ENCODE data around the gene CDH24. TPM values are rescaled to one million over a fixed set of nuclear protein-coding genes. Genes with fewer than 3 reads are reported as not detected.

The CDH24 gene
- total and polyA plus RNA-seq, 2 experiments from 2014 or later: 4.4 to 17.8 TPM

GRCh38 chr14:23043754-23044153 lies 13.6 kb downstream of the CDH24 start (continued):
- TF ChIP-seq ZNF114 (CRISPR knock-in tag; IDR thresholded peaks at IDR 0.05): no peak

DNA sequence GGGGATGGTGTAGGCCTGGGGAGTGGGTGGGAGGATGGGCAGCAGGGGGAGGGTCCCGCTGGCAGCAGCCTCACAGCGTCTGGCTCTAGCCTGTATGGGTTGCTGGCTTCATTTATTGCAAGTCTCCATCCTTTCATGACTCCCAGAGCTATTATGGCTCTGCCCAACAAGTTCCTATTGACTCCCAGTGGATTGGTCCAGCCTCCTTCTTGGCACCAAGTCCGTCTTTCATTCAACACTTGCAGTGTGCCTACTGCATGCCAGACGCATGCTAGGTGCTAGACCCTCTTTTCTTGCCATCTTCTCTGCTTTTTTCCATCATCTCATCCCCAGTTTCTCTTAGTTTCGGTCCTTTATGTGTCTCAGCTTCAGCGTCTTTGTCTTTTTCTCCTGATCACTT lies 14.2 kb downstream of the CDH24 start:
- Mint-ChIP-seq H3K27ac (no peak overlapping the region), H3K9me3 (no peaks in the 10 kb centered on the region; the same call in 2 of the 3 replicates), H3K4me3 (no peak overlapping the region), H3K27me3 (ENCODE audit: insufficient read depth, low read depth, poor library complexity) (peaks cover 17% of the 10 kb centered on the region), H3K4me1 (peaks cover 20% of the 10 kb centered on the region), H3K36me3 (ENCODE audit: low read depth) (peaks cover 5% of the 10 kb centered on the region)
- H3K4me1 ChIP-seq (ENCODE audit: insufficient read depth): no peaks in the 10 kb centered on the region
- H2AFZ ChIP-seq: no peak overlapping the region
- no peaks in the 10 kb centered on the region for H3K9me2 ChIP-seq (ENCODE audit: insufficient read depth)
- H3K4me3 ChIP-seq: no peak overlapping the region
- no peaks in the 10 kb centered on the region for H3K79me2 ChIP-seq (replicated peaks; ENCODE audit: insufficient read depth)
- DNase-seq (ENCODE audit: low spot score) (no peak), ATAC-seq (no peak)
- no peak overlapping the region for H3K4me2 ChIP-seq
- no peaks in the 10 kb centered on the region for H3K27me3 ChIP-seq (ENCODE audit: insufficient read depth)
- no peak overlapping the region for H3K27ac ChIP-seq (ENCODE audit: low read depth)
- no peaks in the 10 kb centered on the region for H3K36me3 ChIP-seq (ENCODE audit: insufficient read depth)
- TF ChIP-seq NANOG (IDR thresholded peaks at IDR 0.05; ENCODE audit: borderline replicate concordance): no peak
- TF ChIP-seq, protein P1, sequence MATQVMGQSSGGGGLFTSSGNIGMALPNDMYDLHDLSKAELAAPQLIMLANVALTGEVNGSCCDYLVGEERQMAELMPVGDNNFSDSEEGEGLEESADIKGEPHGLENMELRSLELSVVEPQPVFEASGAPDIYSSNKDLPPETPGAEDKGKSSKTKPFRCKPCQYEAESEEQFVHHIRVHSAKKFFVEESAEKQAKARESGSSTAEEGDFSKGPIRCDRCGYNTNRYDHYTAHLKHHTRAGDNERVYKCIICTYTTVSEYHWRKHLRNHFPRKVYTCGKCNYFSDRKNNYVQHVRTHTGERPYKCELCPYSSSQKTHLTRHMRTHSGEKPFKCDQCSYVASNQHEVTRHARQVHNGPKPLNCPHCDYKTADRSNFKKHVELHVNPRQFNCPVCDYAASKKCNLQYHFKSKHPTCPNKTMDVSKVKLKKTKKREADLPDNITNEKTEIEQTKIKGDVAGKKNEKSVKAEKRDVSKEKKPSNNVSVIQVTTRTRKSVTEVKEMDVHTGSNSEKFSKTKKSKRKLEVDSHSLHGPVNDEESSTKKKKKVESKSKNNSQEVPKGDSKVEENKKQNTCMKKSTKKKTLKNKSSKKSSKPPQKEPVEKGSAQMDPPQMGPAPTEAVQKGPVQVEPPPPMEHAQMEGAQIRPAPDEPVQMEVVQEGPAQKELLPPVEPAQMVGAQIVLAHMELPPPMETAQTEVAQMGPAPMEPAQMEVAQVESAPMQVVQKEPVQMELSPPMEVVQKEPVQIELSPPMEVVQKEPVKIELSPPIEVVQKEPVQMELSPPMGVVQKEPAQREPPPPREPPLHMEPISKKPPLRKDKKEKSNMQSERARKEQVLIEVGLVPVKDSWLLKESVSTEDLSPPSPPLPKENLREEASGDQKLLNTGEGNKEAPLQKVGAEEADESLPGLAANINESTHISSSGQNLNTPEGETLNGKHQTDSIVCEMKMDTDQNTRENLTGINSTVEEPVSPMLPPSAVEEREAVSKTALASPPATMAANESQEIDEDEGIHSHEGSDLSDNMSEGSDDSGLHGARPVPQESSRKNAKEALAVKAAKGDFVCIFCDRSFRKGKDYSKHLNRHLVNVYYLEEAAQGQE (IDR thresholded peaks at IDR 0.05; ENCODE audit: unreplicated experiment): no peak
- no peak for TF ChIP-seq STAT1 (IDR thresholded peaks at IDR 0.05; ENCODE audit: unreplicated experiment)
- TF ChIP-seq CREB1 (CRISPR knock-in tag; IDR thresholded peaks at IDR 0.05; ENCODE audit: low read depth): no peak
- no peaks in the 10 kb centered on the region for H4K20me1 ChIP-seq (replicated peaks; ENCODE audit: insufficient read depth)
- no peaks in the 10 kb centered on the region for H3F3A ChIP-seq (replicated peaks; ENCODE audit: low read depth)

DNA sequence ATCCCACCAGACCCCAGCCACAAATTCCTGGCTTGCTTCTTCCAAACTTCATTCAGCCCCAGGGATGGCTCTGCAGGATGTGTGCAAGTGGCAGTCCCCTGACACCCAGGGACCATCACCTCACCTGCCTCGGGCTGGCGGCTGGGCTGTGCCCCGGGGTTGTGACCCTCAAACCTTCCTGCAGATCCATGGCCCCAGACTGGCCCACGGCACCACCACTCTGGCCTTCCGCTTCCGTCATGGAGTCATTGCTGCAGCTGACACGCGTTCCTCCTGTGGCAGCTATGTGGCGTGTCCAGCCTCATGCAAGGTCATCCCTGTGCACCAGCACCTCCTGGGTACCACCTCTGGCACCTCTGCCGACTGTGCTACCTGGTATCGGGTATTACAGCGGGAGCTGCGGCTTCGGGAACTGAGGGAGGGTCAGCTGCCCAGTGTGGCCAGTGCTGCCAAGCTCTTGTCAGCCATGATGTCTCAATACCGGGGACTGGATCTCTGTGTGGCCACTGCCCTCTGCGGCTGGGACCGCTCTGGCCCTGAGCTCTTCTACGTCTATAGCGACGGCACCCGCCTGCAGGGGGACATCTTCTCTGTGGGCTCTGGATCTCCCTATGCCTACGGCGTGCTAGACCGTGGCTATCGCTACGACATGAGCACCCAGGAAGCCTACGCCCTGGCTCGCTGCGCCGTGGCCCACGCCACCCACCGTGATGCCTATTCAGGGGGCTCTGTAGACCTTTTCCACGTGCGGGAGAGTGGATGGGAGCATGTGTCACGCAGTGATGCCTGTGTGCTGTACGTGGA lies 15.0 kb downstream of the CDH24 start, which contains the start of gene PSMB11:
Gene PSMB11 (plus strand): TSS at position 51 of the 804 bp plus-strand sequence. CDS start 14 bp downstream, at position 65.
- Histone ChIP-seq H2AFZ (no peak within 1 kb of the TSS), H3K4me1 (ENCODE audit: insufficient read depth) (no peaks in the 10 kb centered on the region), H3K4me2 (no peak within 1 kb of the TSS), H3K36me3 (ENCODE audit: insufficient read depth) (no peaks in the 10 kb centered on the region), H3K9me2 (ENCODE audit: insufficient read depth) (no peaks in the 10 kb centered on the region), H3K4me3 (no peak within 1 kb of the TSS), H3K27ac (ENCODE audit: low read depth) (no peak within 1 kb of the TSS), H3K79me2 (replicated peaks; ENCODE audit: insufficient read depth) (no peaks in the 10 kb centered on the region), H3K27me3 (ENCODE audit: insufficient read depth) (no peaks in the 10 kb centered on the region), H3F3A (replicated peaks; ENCODE audit: low read depth) (no peaks in the 10 kb centered on the region), H4K20me1 (replicated peaks; ENCODE audit: insufficient read depth) (no peaks in the 10 kb centered on the region)
- Mint-ChIP-seq H3K36me3 (ENCODE audit: low read depth) (peaks cover 2% of the 10 kb centered on the region), H3K27ac (no peak within 1 kb of the TSS), H3K27me3 (ENCODE audit: insufficient read depth, low read depth, poor library complexity) (peaks cover 17% of the 10 kb centered on the region), H3K4me1 (peaks cover 17% of the 10 kb centered on the region), H3K9me3 (no peaks in the 10 kb centered on the region; the same call in 2 of the 3 replicates), H3K4me3 (no peak within 1 kb of the TSS)
- ATAC-seq: peak; percentile 64
- TF ChIP-seq, protein P2, sequence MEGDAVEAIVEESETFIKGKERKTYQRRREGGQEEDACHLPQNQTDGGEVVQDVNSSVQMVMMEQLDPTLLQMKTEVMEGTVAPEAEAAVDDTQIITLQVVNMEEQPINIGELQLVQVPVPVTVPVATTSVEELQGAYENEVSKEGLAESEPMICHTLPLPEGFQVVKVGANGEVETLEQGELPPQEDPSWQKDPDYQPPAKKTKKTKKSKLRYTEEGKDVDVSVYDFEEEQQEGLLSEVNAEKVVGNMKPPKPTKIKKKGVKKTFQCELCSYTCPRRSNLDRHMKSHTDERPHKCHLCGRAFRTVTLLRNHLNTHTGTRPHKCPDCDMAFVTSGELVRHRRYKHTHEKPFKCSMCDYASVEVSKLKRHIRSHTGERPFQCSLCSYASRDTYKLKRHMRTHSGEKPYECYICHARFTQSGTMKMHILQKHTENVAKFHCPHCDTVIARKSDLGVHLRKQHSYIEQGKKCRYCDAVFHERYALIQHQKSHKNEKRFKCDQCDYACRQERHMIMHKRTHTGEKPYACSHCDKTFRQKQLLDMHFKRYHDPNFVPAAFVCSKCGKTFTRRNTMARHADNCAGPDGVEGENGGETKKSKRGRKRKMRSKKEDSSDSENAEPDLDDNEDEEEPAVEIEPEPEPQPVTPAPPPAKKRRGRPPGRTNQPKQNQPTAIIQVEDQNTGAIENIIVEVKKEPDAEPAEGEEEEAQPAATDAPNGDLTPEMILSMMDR (conservative IDR thresholded peaks at IDR 0.05; ENCODE audit: low read depth in 2 of 2): peak in 1 of 2 experiments; percentile 27; a peak in 1 of 4 replicates
- TF ChIP-seq ZNF114 (CRISPR knock-in tag; IDR thresholded peaks at IDR 0.05): no peak
- no peak for TF ChIP-seq EZH2phosphoT487 (IDR thresholded peaks at IDR 0.05; ENCODE audit: unreplicated experiment)
- TF ChIP-seq CREB1 (CRISPR knock-in tag; IDR thresholded peaks at IDR 0.05; ENCODE audit: low read depth): no peak
- TF ChIP-seq EZH2 (IDR thresholded peaks at IDR 0.05; ENCODE audit: low read depth, unreplicated experiment): no peak
- TF ChIP-seq POLR2AphosphoS5 (IDR thresholded peaks at IDR 0.05; ENCODE audit: low read depth): no peak
- peak; percentile 36 for DNase-seq (ENCODE audit: low spot score)
